Tibial artery (tissue), 4 donors: ENCODE data around the gene HSPA1L.
"Not testable (repeated sequence)": the region's sequence is repeated elsewhere in the genome, so short reads cannot be mapped to it uniquely, and the experiment has no call there.

Experiments used
- DNase-seq, 2 donors: peaks; one replicate each; pipeline ENCODE4 v3.0.0-alpha.2; 2019
- H3K27ac ChIP-seq, 2 donors: fragments of 200-600 bp; sonication (generic) in 1 of 2; 1 replicate in 1 of 2; 2 replicates in 1 of 2; pipeline ENCODE4 v1.5.1; 2018 to 2019; ENCODE audit warnings: mild to moderate bottlenecking in 1 of 2
- H3K27me3 ChIP-seq, 2 donors: fragments of 200-600 bp; sonication (generic) in 1 of 2; one replicate each; pipeline versions ENCODE4 v1.5.1 to v1.6.0; 2016 to 2019
- H3K36me3 ChIP-seq, 3 donors: fragments of 200-600 bp; sonication (generic) in 2 of 3; one replicate each; pipeline ENCODE4 v1.5.1; 2016 to 2019; ENCODE audit warnings: mild to moderate bottlenecking in 2 of 3
- H3K4me1 ChIP-seq, 4 donors: fragments of 200-600 bp; sonication (generic) in 2 of 4; 1 replicate in 3 of 4; 2 replicates in 1 of 4; pipeline ENCODE4 v1.5.1; 2016 to 2019
- H3K4me3 ChIP-seq, 2 donors: fragments of 200-600 bp; sonication (generic) in 1 of 2; 1 replicate in 1 of 2; 2 replicates in 1 of 2; pipeline ENCODE4 v1.5.1; 2018 to 2019; ENCODE audit warnings: mild to moderate bottlenecking in 2 of 2
- H3K9me3 ChIP-seq, 3 donors: fragments of 200-600 bp; sonication (generic) in 1 of 3; one replicate each; pipeline ENCODE4 v1.5.1; 2016 to 2019
- intact Hi-C: fragments of 100-400 bp; cut with DNase I; formaldehyde crosslinking; loops from one replicate; pipeline ENCODE4 v1.15.0; 2023; ENCODE audit warnings: low total_unique reads
- TF ChIP-seq, protein P1 (sequence below), 2 experiments: fragments of 200-600 bp in 1 of 2; fragments of 450-650 bp in 1 of 2; IDR thresholded peaks; one replicate each; pipeline ENCODE4 v1.5.1; 2017 to 2019; ENCODE audit warnings: antibody characterized with exemption in 2 of 2, mild to moderate bottlenecking in 1 of 2, moderate library complexity in 1 of 2

Gene HSPA1L

DNA sequence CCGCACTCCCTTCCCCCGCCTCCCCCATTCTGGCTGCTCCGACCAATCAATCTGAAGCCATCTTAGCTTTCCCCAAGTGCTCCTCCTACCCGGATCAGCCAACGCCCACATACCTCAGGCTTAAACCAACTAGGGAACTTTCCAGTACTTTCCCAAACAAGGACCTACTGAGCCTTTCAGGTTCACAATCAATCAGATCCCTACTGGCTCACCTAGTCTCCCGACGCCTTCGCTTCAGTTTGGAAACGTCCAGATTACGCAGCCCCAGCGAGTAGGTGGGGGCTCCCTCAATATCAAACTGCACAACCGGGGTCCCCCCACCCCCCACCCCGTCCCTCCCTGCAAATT, 432 bp downstream of the HSPA1L start:
- TF ChIP-seq, protein P1, sequence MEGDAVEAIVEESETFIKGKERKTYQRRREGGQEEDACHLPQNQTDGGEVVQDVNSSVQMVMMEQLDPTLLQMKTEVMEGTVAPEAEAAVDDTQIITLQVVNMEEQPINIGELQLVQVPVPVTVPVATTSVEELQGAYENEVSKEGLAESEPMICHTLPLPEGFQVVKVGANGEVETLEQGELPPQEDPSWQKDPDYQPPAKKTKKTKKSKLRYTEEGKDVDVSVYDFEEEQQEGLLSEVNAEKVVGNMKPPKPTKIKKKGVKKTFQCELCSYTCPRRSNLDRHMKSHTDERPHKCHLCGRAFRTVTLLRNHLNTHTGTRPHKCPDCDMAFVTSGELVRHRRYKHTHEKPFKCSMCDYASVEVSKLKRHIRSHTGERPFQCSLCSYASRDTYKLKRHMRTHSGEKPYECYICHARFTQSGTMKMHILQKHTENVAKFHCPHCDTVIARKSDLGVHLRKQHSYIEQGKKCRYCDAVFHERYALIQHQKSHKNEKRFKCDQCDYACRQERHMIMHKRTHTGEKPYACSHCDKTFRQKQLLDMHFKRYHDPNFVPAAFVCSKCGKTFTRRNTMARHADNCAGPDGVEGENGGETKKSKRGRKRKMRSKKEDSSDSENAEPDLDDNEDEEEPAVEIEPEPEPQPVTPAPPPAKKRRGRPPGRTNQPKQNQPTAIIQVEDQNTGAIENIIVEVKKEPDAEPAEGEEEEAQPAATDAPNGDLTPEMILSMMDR (IDR thresholded peaks at IDR 0.05): no peak
- DNase-seq: peak; percentile 98 to 99
- H3K27me3 ChIP-seq: no peaks in the 10 kb centered on the region
- peak overlapping the region; percentile 56 to 57 for H3K4me3 ChIP-seq
- peak overlapping the region; percentile 89 to 97 for H3K27ac ChIP-seq
- H3K4me1 ChIP-seq: peaks cover 0 to 31% (median 18%) of the 10 kb centered on the region in 4 donors
- intact Hi-C loops: loop anchor here (5.0 kb wide), 1 partner anchor 1033 kb away; no protein-coding TSS in a partner anchor
- H3K36me3 ChIP-seq: no peaks in the 10 kb centered on the region
- no peaks in the 10 kb centered on the region for H3K9me3 ChIP-seq

DNA sequence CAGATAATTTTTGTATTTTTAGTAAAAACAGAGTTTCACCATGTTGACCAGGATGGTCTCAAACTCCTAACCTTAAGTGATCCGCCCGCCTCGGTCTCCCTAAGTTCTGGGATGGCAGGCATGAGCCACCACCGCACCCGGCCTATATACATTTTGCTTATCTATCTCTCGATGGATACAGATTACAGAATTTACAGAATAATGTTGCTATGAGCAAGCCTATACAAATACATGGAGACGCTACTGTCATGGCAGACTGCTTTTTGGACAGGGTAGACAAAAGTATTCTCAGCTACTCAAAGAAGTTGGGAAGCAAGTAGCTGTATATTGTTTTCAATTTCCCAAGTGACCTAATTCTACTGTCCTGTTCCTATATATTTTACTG, 1.6 kb downstream of the HSPA1L start:
- Histone ChIP-seq H3K36me3 (no peaks in the 10 kb centered on the region), H3K4me3 (no peak overlapping the region), H3K4me1 (peaks cover 0 to 21% (median 10%) of the 10 kb centered on the region in 4 donors), H3K27ac (peak overlapping the region; percentile 89 to 97), H3K9me3 (no peaks in the 10 kb centered on the region), H3K27me3 (no peaks in the 10 kb centered on the region)
- TF ChIP-seq, protein P1 (IDR thresholded peaks at IDR 0.05): no peak
- intact Hi-C loops: loop anchor here (5.0 kb wide), 1 partner anchor 1034 kb away; no protein-coding TSS in a partner anchor
- DNase-seq: no peak

DNA sequence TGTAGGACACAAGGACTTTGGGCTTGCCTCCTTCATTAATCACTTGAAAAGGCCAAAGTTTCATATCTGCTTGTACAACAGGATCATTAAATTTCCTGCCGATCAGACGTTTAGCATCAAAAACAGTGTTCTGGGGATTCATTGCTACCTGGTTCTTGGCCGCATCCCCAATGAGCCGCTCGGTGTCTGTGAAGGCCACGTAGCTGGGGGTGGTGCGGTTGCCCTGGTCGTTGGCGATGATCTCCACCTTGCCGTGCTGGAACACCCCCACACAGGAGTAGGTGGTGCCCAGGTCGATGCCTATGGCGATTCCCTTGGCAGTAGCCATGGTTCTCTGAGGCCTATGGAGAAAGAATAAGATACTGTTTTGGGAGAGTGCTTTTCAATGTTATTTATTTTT, 3.4 kb downstream of the HSPA1L start:
- no peak overlapping the region for H3K4me3 ChIP-seq
- peak in 1 of 2 donors; percentile 55 for DNase-seq
- peaks cover 0 to 20% (median 8%) of the 10 kb centered on the region in 4 donors for H3K4me1 ChIP-seq
- H3K27me3 ChIP-seq: no peaks in the 10 kb centered on the region
- H3K27ac ChIP-seq: no peak overlapping the region
- intact Hi-C loops: loop anchor here (5.0 kb wide), 1 partner anchor 1036 kb away; no protein-coding TSS in a partner anchor
- no peaks in the 10 kb centered on the region for H3K36me3 ChIP-seq
- no peaks in the 10 kb centered on the region for H3K9me3 ChIP-seq
- TF ChIP-seq, protein P1 (IDR thresholded peaks at IDR 0.05): no peak

DNA sequence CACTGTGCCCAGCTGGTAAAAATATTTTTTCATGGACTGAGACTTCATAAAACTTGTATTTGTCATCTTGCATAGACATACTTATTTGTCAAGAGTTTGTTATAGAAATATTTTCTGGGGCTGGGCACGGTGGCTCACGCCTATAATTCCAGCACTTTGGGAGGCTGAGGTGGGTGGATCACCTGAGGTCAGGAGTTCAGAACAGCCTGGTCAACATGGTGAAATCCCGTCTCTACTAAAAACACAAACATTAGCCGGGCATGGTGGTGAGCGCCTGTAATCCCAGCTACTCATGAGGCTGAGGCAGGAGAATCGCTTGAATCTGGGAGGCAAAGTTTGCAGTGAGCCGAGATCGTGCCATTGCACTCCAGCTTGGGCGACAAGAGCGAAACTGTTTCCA, 6.5 kb downstream of the HSPA1L start:
- H3K9me3 ChIP-seq, DNase-seq, H3K27ac ChIP-seq, intact Hi-C loops, H3K4me3 ChIP-seq, H3K27me3 ChIP-seq, H3K36me3 ChIP-seq: not testable (repeated sequence)
- peaks cover 0 to 22% (median 13%) of the 10 kb centered on the region in 4 donors for H3K4me1 ChIP-seq

DNA sequence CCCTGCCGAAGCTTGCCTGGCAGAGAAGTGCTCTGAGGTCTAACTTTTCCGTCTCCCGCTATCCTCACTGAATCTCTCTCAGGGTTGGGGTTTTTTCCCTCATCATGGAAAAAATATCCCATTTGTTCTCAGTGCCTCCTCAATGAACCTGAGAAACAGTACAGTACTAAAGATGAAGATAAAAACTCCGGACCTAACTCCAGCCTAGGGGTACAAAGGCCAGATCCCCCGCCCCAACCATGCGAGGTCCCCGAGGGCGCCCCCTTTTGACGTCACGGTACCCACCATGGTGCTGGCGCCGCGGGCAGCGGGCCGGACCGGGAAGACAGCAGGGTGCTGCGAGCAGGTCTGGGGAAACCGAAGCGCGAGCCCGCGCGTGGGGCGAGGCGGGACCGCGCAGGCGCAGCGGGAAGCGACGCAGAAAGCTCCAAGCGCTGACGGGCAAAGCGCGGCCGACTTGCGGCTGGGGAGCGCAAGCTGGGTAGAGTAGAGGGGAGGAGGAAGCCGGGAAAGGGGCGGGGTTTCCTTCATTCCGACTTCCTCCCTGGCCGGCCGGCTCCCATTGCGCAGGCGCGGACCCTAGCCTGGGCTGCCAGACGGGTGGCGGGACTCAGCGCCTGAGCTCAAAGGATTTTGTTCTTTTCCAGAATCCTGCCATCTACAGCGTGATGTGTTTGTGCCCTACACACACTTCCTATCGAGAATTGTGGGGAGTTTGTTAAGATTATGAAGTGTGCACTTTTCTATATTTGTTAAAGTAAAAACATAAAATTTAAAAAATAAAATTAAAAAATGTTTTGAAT, 8.4 kb downstream of the HSPA1L start, which contains the start of gene LSM2:
TSS of gene LSM2 (minus strand) at position 497 of the 803 bp plus-strand sequence. CDS start at position 288, 209 bp downstream.
- peaks cover 0 to 17% (median 0%) of the 10 kb centered on the region in 3 donors for H3K36me3 ChIP-seq
- DNase-seq: peak; percentile 97 to 99
- no peaks in the 10 kb centered on the region for H3K9me3 ChIP-seq
- H3K4me3 ChIP-seq: peak within 1 kb of the TSS; percentile 54 to 59
- TF ChIP-seq, protein P1 (IDR thresholded peaks at IDR 0.05): peak; percentile 17 to 21
- no peaks in the 10 kb centered on the region for H3K27me3 ChIP-seq
- peaks cover 0 to 17% (median 11%) of the 10 kb centered on the region in 4 donors for H3K4me1 ChIP-seq
- intact Hi-C loops: no loop called here
- H3K27ac ChIP-seq: peak within 1 kb of the TSS; percentile 87 to 88

DNA sequence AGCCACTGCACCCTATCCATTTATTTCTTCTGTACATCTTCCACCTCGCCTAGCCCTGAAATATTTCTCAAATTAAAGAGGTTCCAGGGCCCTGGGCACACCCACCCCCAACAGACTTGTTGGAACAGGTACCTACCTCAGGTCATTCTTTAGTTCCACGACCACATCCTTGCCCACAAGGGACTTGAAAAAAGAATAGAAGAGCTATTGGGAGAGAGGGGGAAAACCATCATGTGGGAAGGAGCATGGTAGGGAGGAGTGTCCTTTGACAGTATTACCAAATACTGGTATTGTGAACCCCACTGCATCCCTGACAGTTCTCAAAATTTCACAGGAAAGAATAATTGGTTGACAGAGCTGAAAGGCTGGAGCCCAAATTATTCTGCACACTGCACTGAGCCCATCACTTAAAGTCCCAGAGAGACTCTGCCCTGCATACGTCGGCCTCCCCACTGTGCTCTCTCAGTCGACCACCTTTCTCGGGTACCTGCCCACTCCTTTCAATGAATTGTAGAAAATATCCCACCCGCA, 9.1 kb downstream of the HSPA1L start:
- H3K36me3 ChIP-seq: peaks cover 0 to 24% (median 0%) of the 10 kb centered on the region in 3 donors
- H3K27ac ChIP-seq: peak overlapping the region; percentile 87 to 88
- intact Hi-C loops: no loop called here
- no peaks in the 10 kb centered on the region for H3K9me3 ChIP-seq
- H3K27me3 ChIP-seq: no peaks in the 10 kb centered on the region
- TF ChIP-seq, protein P1 (IDR thresholded peaks at IDR 0.05): no peak
- H3K4me1 ChIP-seq: peaks cover 0 to 17% (median 11%) of the 10 kb centered on the region in 4 donors
- peak overlapping the region; percentile 54 to 59 for H3K4me3 ChIP-seq
- DNase-seq: no peak

DNA sequence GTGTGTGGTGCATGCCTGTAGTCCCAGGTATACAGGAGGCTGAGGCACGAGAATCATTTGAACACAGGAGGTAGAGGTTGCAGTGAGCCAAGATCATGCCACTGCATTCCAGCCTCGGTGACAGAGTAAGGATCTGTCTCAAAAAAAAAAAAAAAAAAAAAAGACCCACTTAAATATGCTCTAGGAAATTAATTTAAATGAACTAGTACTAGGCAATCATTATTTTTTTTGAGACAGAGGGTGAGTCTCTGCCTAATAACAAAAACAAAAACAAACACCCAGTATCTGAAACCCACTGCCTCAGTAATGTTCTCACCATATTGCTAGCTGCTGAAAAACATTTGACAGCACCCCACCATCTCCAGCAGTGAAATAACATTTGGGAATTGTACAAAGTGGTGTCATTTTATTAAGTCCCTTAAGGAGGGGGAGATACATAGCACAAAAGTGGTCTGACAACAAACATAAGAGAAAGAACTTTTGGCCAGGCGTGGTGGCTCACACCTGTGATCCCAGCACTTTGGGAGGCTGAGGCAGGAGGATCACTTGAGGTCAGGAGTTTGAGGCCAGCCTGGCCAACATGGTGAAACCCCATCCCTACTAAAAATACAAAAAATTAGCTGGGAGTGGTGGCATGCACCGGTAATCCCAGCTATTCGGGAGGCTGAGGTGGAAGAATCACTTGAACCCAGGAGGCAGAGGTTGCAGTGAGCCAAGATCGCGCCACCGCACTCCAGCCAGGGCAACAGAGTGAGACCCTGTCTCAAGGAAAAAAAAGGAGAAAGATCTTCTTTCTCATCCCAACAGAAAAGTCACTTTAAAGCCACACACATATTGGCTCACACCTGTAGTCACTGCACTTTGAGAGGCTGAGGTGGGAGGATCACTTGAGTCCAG, 13.8 kb downstream of the HSPA1L start:
- H3K4me3 ChIP-seq, intact Hi-C loops, DNase-seq, H3K27me3 ChIP-seq, H3K9me3 ChIP-seq: not testable (repeated sequence)
- peak overlapping the region in 1 of 2 donors; percentile 30 for H3K27ac ChIP-seq
- peaks cover 0 to 34% (median 0%) of the 10 kb centered on the region in 3 donors for H3K36me3 ChIP-seq
- peaks cover under 1 to 30% (median 14%) of the 10 kb centered on the region in 4 donors for H3K4me1 ChIP-seq
